ENCODE data around the gene ARHGEF28. TPM values are rescaled to one million over a fixed set of nuclear protein-coding genes. Genes with fewer than 3 reads are reported as not detected.

The ARHGEF28 gene
- total and polyA plus RNA-seq, 8 donors: 13.9 to 156 (median 55.7) TPM

DNA sequence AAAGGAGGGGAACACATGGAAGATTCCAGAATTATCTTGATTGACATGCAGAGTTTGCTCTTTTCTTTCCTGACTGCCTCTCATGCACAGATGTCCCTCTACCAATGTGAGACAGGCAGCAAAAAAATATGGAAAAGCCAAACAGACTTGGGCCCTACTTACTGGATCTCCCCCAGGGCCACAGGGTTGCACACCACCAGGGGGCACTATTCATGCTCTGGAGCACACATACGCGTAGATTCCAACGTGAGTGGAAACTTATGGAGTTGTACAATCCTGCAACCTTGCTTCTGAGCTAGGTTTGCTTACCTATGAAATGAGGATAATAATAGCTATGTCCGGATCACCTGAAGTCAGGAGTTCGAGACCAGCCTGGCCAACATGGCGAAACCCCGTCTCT lies 319.5 kb downstream of the ARHGEF28 start:
- no peak overlapping the region for H3K27ac ChIP-seq
- H3K27me3 ChIP-seq: no peaks in the 10 kb centered on the region
- WGBS, 5 donors: 82 to 94% (median 89%) methylated on average over 7 of the region's 7 CpGs
- TF ChIP-seq POLR2A (IDR thresholded peaks at IDR 0.05) (no peak), POLR2AphosphoS5 (IDR thresholded peaks at IDR 0.05) (no peak), EP300 (IDR thresholded peaks at IDR 0.05) (no peak)
- TF ChIP-seq, protein P1, sequence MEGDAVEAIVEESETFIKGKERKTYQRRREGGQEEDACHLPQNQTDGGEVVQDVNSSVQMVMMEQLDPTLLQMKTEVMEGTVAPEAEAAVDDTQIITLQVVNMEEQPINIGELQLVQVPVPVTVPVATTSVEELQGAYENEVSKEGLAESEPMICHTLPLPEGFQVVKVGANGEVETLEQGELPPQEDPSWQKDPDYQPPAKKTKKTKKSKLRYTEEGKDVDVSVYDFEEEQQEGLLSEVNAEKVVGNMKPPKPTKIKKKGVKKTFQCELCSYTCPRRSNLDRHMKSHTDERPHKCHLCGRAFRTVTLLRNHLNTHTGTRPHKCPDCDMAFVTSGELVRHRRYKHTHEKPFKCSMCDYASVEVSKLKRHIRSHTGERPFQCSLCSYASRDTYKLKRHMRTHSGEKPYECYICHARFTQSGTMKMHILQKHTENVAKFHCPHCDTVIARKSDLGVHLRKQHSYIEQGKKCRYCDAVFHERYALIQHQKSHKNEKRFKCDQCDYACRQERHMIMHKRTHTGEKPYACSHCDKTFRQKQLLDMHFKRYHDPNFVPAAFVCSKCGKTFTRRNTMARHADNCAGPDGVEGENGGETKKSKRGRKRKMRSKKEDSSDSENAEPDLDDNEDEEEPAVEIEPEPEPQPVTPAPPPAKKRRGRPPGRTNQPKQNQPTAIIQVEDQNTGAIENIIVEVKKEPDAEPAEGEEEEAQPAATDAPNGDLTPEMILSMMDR (IDR thresholded peaks at IDR 0.05): no peak
- DNase-seq: no peak
- H3K9me3 ChIP-seq: peaks cover 0 to 8% (median 4%) of the 10 kb centered on the region in 4 donors
- intact Hi-C loops (cut with DNase I; ENCODE audit: low total_unique reads): no loop called here
- peaks cover 0 to 13% (median 8%) of the 10 kb centered on the region in 4 donors for H3K36me3 ChIP-seq
- no peak overlapping the region for H3K4me3 ChIP-seq
- H3K4me1 ChIP-seq: peaks cover 0 to 4% (median 0%) of the 10 kb centered on the region in 4 donors

DNA sequence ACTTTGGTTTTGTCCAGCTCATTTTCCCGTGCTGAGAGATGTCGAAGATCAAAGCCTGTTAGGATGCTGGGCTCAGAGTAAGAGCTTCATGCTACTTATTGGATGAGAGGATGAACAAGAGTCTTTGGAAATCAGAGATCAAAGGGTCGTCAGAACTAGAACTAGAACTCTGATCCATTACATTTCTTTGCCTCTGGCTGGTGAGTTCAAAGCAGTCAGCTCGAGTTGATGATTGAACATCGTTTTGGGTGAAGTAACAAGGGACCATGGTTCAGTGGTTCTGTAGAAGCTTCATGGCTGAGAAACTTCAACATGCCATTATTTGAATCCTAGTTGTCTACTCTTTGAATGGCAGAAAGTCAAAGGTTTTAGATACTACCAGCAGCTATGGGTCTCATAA lies 320.3 kb downstream of the ARHGEF28 start:
- Histone ChIP-seq H3K36me3 (peaks cover 0 to 10% (median 6%) of the 10 kb centered on the region in 4 donors), H3K4me1 (peaks cover 0 to 4% (median 0%) of the 10 kb centered on the region in 4 donors), H3K27ac (no peak overlapping the region), H3K27me3 (no peaks in the 10 kb centered on the region), H3K4me3 (no peak overlapping the region), H3K9me3 (peaks cover 0 to 8% (median 4%) of the 10 kb centered on the region in 4 donors)
- TF ChIP-seq EP300 (IDR thresholded peaks at IDR 0.05) (no peak), POLR2A (IDR thresholded peaks at IDR 0.05) (no peak), POLR2AphosphoS5 (IDR thresholded peaks at IDR 0.05) (no peak)
- TF ChIP-seq, protein P1 (IDR thresholded peaks at IDR 0.05): no peak
- intact Hi-C loops (cut with DNase I; ENCODE audit: low total_unique reads): no loop called here
- no peak for DNase-seq
- WGBS, 5 donors: 67 to 88% (median 81%) methylated on average over 5 of the region's 5 CpGs

DNA sequence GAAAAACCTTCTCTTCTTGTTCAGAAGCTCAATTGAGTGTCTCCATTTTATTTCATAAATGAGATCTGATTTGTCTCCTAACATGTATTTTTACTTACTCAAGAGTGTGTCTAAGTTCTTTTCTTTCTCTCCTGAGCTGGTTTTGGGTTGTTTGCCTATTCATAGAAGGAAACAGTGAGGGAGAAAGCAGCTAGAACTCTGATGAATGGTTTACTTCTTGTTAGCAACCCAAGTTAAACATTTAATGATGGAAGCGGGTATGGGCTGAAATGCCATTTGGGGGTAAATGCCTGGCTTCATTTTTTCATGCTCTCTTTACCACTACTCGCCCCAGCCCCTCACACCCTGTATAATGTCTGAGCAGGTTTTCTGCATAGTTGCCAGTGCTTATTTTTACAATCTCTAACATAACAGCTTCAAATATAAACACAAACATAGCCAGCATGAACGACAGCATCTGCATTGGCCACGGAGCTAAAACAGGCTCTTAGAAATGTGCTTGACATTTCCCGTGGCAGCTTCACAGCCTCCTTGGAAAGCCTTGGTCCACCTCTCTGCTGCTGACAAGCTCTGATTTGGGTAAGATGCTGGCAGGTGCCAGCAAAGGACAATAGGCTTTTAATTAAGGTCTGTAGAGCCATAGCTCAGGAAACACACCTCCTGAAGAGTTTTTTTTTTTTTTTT lies 321.1 kb downstream of the ARHGEF28 start:
- H3K36me3 ChIP-seq: peaks cover 0 to 5% (median 0%) of the 10 kb centered on the region in 4 donors
- peak in 1 of 2 donors; percentile 15 for DNase-seq
- H3K4me3 ChIP-seq: no peak overlapping the region
- H3K9me3 ChIP-seq: peaks cover 0 to 8% (median 4%) of the 10 kb centered on the region in 4 donors
- TF ChIP-seq, protein P1 (IDR thresholded peaks at IDR 0.05): no peak
- no peak for TF ChIP-seq EP300 (IDR thresholded peaks at IDR 0.05)
- no peak for TF ChIP-seq POLR2A (IDR thresholded peaks at IDR 0.05)
- TF ChIP-seq POLR2AphosphoS5 (IDR thresholded peaks at IDR 0.05): no peak
- H3K4me1 ChIP-seq: peaks cover 0 to 4% (median 0%) of the 10 kb centered on the region in 4 donors
- no peak overlapping the region for H3K27ac ChIP-seq
- WGBS, 5 donors: 19 to 32% (median 29%) methylated on average over 5 of the region's 5 CpGs
- intact Hi-C loops (cut with DNase I; ENCODE audit: low total_unique reads): no loop called here
- H3K27me3 ChIP-seq: no peaks in the 10 kb centered on the region

DNA sequence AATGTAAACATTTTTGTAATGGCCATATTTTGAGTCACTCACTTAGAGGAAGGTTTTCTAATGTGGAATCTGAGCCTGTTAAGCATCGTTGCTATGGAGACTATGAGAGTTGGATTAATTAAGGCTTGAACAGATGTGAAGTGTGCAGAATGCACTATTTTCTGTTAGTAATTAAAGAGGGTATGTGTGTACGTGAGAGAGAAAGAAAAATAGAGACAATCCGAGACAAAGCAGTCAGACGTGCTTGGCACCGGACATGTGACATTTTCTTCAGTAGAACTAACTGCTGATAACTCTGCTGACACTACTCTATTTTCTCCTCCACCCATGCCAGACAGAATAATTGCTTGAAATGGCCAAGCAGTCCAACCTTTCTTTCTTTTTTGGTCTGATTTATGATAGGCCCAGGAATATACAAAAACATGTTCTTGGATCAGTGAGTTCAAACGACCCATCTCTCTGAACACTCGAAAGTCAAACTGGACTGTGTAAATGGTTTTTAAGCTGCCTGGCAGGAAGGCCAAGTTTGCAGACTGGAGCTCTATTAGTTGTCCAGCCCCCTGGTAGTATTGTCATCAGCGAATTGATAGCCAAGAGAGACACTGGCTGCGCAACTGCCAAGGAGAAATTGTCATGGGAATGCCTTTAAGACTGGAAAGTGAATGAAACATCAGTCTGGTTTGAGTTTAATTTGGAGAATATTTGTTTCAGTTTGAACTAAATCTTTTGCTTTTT lies 322.1 kb downstream of the ARHGEF28 start:
- no peak overlapping the region for H3K27ac ChIP-seq
- DNase-seq: peak in 1 of 2 donors; percentile 32
- intact Hi-C loops (cut with DNase I; ENCODE audit: low total_unique reads): no loop called here
- TF ChIP-seq EP300 (IDR thresholded peaks at IDR 0.05): no peak
- no peak for TF ChIP-seq POLR2AphosphoS5 (IDR thresholded peaks at IDR 0.05)
- TF ChIP-seq, protein P1 (IDR thresholded peaks at IDR 0.05): no peak
- TF ChIP-seq POLR2A (IDR thresholded peaks at IDR 0.05): no peak
- H3K27me3 ChIP-seq: no peaks in the 10 kb centered on the region
- H3K36me3 ChIP-seq: peaks cover 0 to 1% (median 0%) of the 10 kb centered on the region in 4 donors
- WGBS, 5 donors: 50 to 63% (median 56%) methylated on average over 9 of the region's 9 CpGs
- peaks cover 0 to 2% (median under 1%) of the 10 kb centered on the region in 4 donors for H3K9me3 ChIP-seq
- H3K4me3 ChIP-seq: no peak overlapping the region
- H3K4me1 ChIP-seq: peaks cover 0 to 4% (median 0%) of the 10 kb centered on the region in 4 donors
